ENCODE data around the gene KLHL7.
"Not testable (repeated sequence)": the region's sequence is repeated elsewhere in the genome, so short reads cannot be mapped to it uniquely, and the experiment has no call there.

KLHL7 gene

GRCh38 chr7:23183279-23184012 lies 77.9 kb downstream of the KLHL7 start:
- no peak for DNase-seq

- DNase-seq: no peak
Observed at GRCh38 chr7:23184291-23184690, 78.7 kb downstream of the KLHL7 start.

- DNase-seq: no peak
Observed at GRCh38 chr7:23184709-23185359, 79.2 kb downstream of the KLHL7 start.

GRCh38 chr7:23185980-23186379 lies 80.4 kb downstream of the KLHL7 start:
- DNase-seq: no peak

- no peak for DNase-seq
Observed at GRCh38 chr7:23191022-23191421, 85.4 kb downstream of the KLHL7 start.

GRCh38 chr7:23193650-23194227 lies 88.2 kb downstream of the KLHL7 start:
- DNase-seq: not testable (repeated sequence)

- no peak for DNase-seq
Observed at GRCh38 chr7:23196306-23196705, 90.7 kb downstream of the KLHL7 start.

- DNase-seq: not testable (repeated sequence)
Observed at GRCh38 chr7:23197745-23198144, 92.2 kb downstream of the KLHL7 start.

- DNase-seq: no peak
Observed at GRCh38 chr7:23200331-23200730, 94.7 kb downstream of the KLHL7 start.

GRCh38 chr7:23204241-23204640 lies 98.7 kb downstream of the KLHL7 start:
- no peak for DNase-seq

GRCh38 chr7:23205577-23205908 lies 100.0 kb downstream of the KLHL7 start:
- no peak for DNase-seq

GRCh38 chr7:23205909-23206767 lies 100.6 kb downstream of the KLHL7 start:
- no peak for DNase-seq

GRCh38 chr7:23207021-23207420 lies 101.4 kb downstream of the KLHL7 start:
- no peak for DNase-seq

GRCh38 chr7:23207884-23208283 lies 102.3 kb downstream of the KLHL7 start:
- no peak for DNase-seq

GRCh38 chr7:23208316-23208715 lies 102.7 kb downstream of the KLHL7 start:
- no peak for DNase-seq

GRCh38 chr7:23210506-23210905 lies 104.9 kb downstream of the KLHL7 start:
- no peak for DNase-seq

GRCh38 chr7:23211589-23211988 lies 106.0 kb downstream of the KLHL7 start:
- no peak for DNase-seq

- no peak for DNase-seq
Observed at GRCh38 chr7:23212395-23212794, 106.8 kb downstream of the KLHL7 start.

- DNase-seq: no peak
Observed at GRCh38 chr7:23212841-23213240, 107.3 kb downstream of the KLHL7 start.

- no peak for DNase-seq
Observed at GRCh38 chr7:23213755-23214154, 108.2 kb downstream of the KLHL7 start.

- no peak for DNase-seq
Observed at GRCh38 chr7:23214423-23214822, 108.8 kb downstream of the KLHL7 start.

GRCh38 chr7:23214938-23215337 lies 109.4 kb downstream of the KLHL7 start:
- DNase-seq: no peak

- no peak for DNase-seq
Observed at GRCh38 chr7:23216021-23216420, 110.4 kb downstream of the KLHL7 start.

All from activated CD4-positive, alpha-beta T cell treated with anti-CD3 and anti-CD28 coated beads, Interleukin-2, amount 50 U/mL, for 4 hours (primary cell).